GM12878 (cell line): ENCODE results near the gene DCPS. TPM values are rescaled to one million over a fixed set of nuclear protein-coding genes. Genes with fewer than 3 reads are reported as not detected.

ENCODE experiments used
- polyA plus RNA-seq, 11 experiments: library from polyadenylated mRNA; depleted of rRNA in 4 of 11; unstranded in 6 of 11; stranded (reverse) in 5 of 11; fragments of >200 nt; fragmentation: Nextera tagmentation in 4 of 11; fragmentation: Illumina TruSeq in 1 of 11; extraction: Ambion mirVana in 4 of 11; extraction: Trizol in 1 of 11; gene quantifications; 1 replicate in 1 of 11; 2 replicates in 10 of 11; pipeline versions ENCODE4 v1.2.1 to v1.2.3, GENCODE V29; 2011 to 2016; ENCODE audit warnings: inconsistent platforms in 2 of 11, missing spikeins in 2 of 11, low read depth in 1 of 11
- small RNA-seq: library from RNA; depleted of rRNA; stranded (forward); fragments of <200 nt; gene quantifications from one replicate; pipeline ENCODE3, GENCODE V24; 2014
- total RNA-seq, 4 experiments: library from RNA; depleted of rRNA in 3 of 4; stranded (reverse); fragments of >200 nt in 3 of 4; fragmentation: Illumina TruSeq in 1 of 4; extraction: Trizol in 1 of 4; gene quantifications; 2 replicates each; pipeline versions ENCODE4 v1.2.1 to v1.2.3, GENCODE V29; 2013 to 2021

The DCPS gene
- total and polyA plus RNA-seq, 10 of the 15 experiments (the other 5 are each of a cell fraction or from before 2014, with no cell fraction given) = 23.5 to 101 (median 67.4) TPM

Small RNA genes within 50 kb of the gene (small RNA-seq; reads per million reads assigned to genes)
- not detected for gene AP001318.3

Other genes starting within 250 kb of the DCPS start
- gene CDON, start 241.2 kb upstream of the DCPS start, total RNA-seq (2014; rRNA removed) = 0.23 and 0.38 TPM in 2 replicates
- gene CDON, start 241.2 kb upstream of the DCPS start, total RNA-seq (2014; rRNA removed; fragmentation: Illumina TruSeq; extraction: Trizol) = 0.28 and 0.45 TPM in 2 replicates
- 0.21 and 0.46 TPM in 2 replicates for gene CDON, start 241.2 kb upstream of the DCPS start, total RNA-seq (2021)
- 3.2 and 4.2 TPM in 2 replicates for gene CDON, start 241.2 kb upstream of the DCPS start, polyA plus RNA-seq (2011; rRNA removed)
- gene CDON, start 241.2 kb upstream of the DCPS start, polyA plus RNA-seq (2014; fragmentation: Illumina TruSeq; extraction: Trizol) = 0.40 and 0.79 TPM in 2 replicates
- gene CDON, start 241.2 kb upstream of the DCPS start, polyA plus RNA-seq (2014; fragmentation: Nextera tagmentation; extraction: Ambion mirVana) = under 1 TPM; 0.07 to 0.21 TPM
- gene CDON, start 241.2 kb upstream of the DCPS start, polyA plus RNA-seq (2014; rRNA removed) = 0.27 and 0.31 TPM in 2 replicates
- under 1 TPM; 0.32 to 0.83 TPM for gene CDON, start 241.2 kb upstream of the DCPS start, polyA plus RNA-seq (2016; fragmentation: Nextera tagmentation; extraction: Ambion mirVana)
- 30.6 and 31.0 TPM in 2 replicates for gene RPUSD4, start 92.4 kb upstream of the DCPS start, total RNA-seq (2014; rRNA removed)
- gene RPUSD4, start 92.4 kb upstream of the DCPS start, total RNA-seq (2014; rRNA removed; fragmentation: Illumina TruSeq; extraction: Trizol) = 29.6 and 32.5 TPM in 2 replicates
- gene RPUSD4, start 92.4 kb upstream of the DCPS start, total RNA-seq (2021) = 40.6 and 46.8 TPM in 2 replicates
- gene RPUSD4, start 92.4 kb upstream of the DCPS start, polyA plus RNA-seq (2011; rRNA removed) = 40.3 and 47.6 TPM in 2 replicates
- gene RPUSD4, start 92.4 kb upstream of the DCPS start, polyA plus RNA-seq (2014; fragmentation: Illumina TruSeq; extraction: Trizol) = 30.7 and 34.4 TPM in 2 replicates
- gene RPUSD4, start 92.4 kb upstream of the DCPS start, polyA plus RNA-seq (2014; fragmentation: Nextera tagmentation; extraction: Ambion mirVana) = 10 to 100 TPM; 24.5 to 25.9 TPM
- gene RPUSD4, start 92.4 kb upstream of the DCPS start, polyA plus RNA-seq (2014; rRNA removed) = 38.7 and 43.7 TPM in 2 replicates
- gene RPUSD4, start 92.4 kb upstream of the DCPS start, polyA plus RNA-seq (2016; fragmentation: Nextera tagmentation; extraction: Ambion mirVana) = 10 to 100 TPM; 28.8 to 29.0 TPM
- gene FAM118B, start 92.3 kb upstream of the DCPS start, total RNA-seq (2014; rRNA removed) = 13.8 and 14.5 TPM in 2 replicates
- 16.5 and 16.6 TPM in 2 replicates for gene FAM118B, start 92.3 kb upstream of the DCPS start, total RNA-seq (2014; rRNA removed; fragmentation: Illumina TruSeq; extraction: Trizol)
- 12.0 and 15.0 TPM in 2 replicates for gene FAM118B, start 92.3 kb upstream of the DCPS start, total RNA-seq (2021)
- gene FAM118B, start 92.3 kb upstream of the DCPS start, polyA plus RNA-seq (2011; rRNA removed) = 16.6 and 18.1 TPM in 2 replicates
- gene FAM118B, start 92.3 kb upstream of the DCPS start, polyA plus RNA-seq (2014; fragmentation: Illumina TruSeq; extraction: Trizol) = 13.8 and 15.0 TPM in 2 replicates
- gene FAM118B, start 92.3 kb upstream of the DCPS start, polyA plus RNA-seq (2014; fragmentation: Nextera tagmentation; extraction: Ambion mirVana) = 10 to 100 TPM; 21.3 to 24.7 TPM
- 12.1 and 12.8 TPM in 2 replicates for gene FAM118B, start 92.3 kb upstream of the DCPS start, polyA plus RNA-seq (2014; rRNA removed)
- 10 to 100 TPM; 29.0 to 29.7 TPM for gene FAM118B, start 92.3 kb upstream of the DCPS start, polyA plus RNA-seq (2016; fragmentation: Nextera tagmentation; extraction: Ambion mirVana)
- gene SRPRA, start 35.2 kb upstream of the DCPS start, total RNA-seq (2014; rRNA removed) = 88.1 and 90.3 TPM in 2 replicates
- gene SRPRA, start 35.2 kb upstream of the DCPS start, total RNA-seq (2014; rRNA removed; fragmentation: Illumina TruSeq; extraction: Trizol) = 71.8 and 75.4 TPM in 2 replicates
- 105 and 114 TPM in 2 replicates for gene SRPRA, start 35.2 kb upstream of the DCPS start, total RNA-seq (2021)
- 51.5 and 89.7 TPM in 2 replicates for gene SRPRA, start 35.2 kb upstream of the DCPS start, polyA plus RNA-seq (2011; rRNA removed)
- 104 and 119 TPM in 2 replicates for gene SRPRA, start 35.2 kb upstream of the DCPS start, polyA plus RNA-seq (2014; fragmentation: Illumina TruSeq; extraction: Trizol)
- gene SRPRA, start 35.2 kb upstream of the DCPS start, polyA plus RNA-seq (2014; fragmentation: Nextera tagmentation; extraction: Ambion mirVana) = 10 to 100 TPM; 29.6 to 50.4 TPM
- 92.2 and 96.0 TPM in 2 replicates for gene SRPRA, start 35.2 kb upstream of the DCPS start, polyA plus RNA-seq (2014; rRNA removed)
- gene SRPRA, start 35.2 kb upstream of the DCPS start, polyA plus RNA-seq (2016; fragmentation: Nextera tagmentation; extraction: Ambion mirVana) = 100 to 1,000 TPM; 119 to 131 TPM
- 36.5 and 37.5 TPM in 2 replicates for gene FOXRED1, start 34.9 kb upstream of the DCPS start, total RNA-seq (2014; rRNA removed)
- 29.0 and 31.4 TPM in 2 replicates for gene FOXRED1, start 34.9 kb upstream of the DCPS start, total RNA-seq (2014; rRNA removed; fragmentation: Illumina TruSeq; extraction: Trizol)
- gene FOXRED1, start 34.9 kb upstream of the DCPS start, total RNA-seq (2021) = 38.2 and 38.3 TPM in 2 replicates
- 27.3 and 37.7 TPM in 2 replicates for gene FOXRED1, start 34.9 kb upstream of the DCPS start, polyA plus RNA-seq (2011; rRNA removed)
- gene FOXRED1, start 34.9 kb upstream of the DCPS start, polyA plus RNA-seq (2014; fragmentation: Illumina TruSeq; extraction: Trizol) = 34.8 and 43.6 TPM in 2 replicates
- gene FOXRED1, start 34.9 kb upstream of the DCPS start, polyA plus RNA-seq (2014; fragmentation: Nextera tagmentation; extraction: Ambion mirVana) = 10 to 100 TPM in 1 of 2 experiments, 1 to 10 TPM in 1; 9.9 to 10.5 TPM
- 49.2 and 51.0 TPM in 2 replicates for gene FOXRED1, start 34.9 kb upstream of the DCPS start, polyA plus RNA-seq (2014; rRNA removed)
- 10 to 100 TPM; 65.7 to 67.7 TPM for gene FOXRED1, start 34.9 kb upstream of the DCPS start, polyA plus RNA-seq (2016; fragmentation: Nextera tagmentation; extraction: Ambion mirVana)
- 3.1 and 4.7 TPM in 2 replicates for gene TIRAP, start 21.0 kb upstream of the DCPS start, total RNA-seq (2014; rRNA removed)
- gene TIRAP, start 21.0 kb upstream of the DCPS start, total RNA-seq (2014; rRNA removed; fragmentation: Illumina TruSeq; extraction: Trizol) = 5.0 and 5.3 TPM in 2 replicates
- gene TIRAP, start 21.0 kb upstream of the DCPS start, total RNA-seq (2021) = 7.4 and 8.0 TPM in 2 replicates
- gene TIRAP, start 21.0 kb upstream of the DCPS start, polyA plus RNA-seq (2011; rRNA removed) = 2.8 and 4.6 TPM in 2 replicates
- gene TIRAP, start 21.0 kb upstream of the DCPS start, polyA plus RNA-seq (2014; fragmentation: Illumina TruSeq; extraction: Trizol) = 7.6 and 9.9 TPM in 2 replicates
- gene TIRAP, start 21.0 kb upstream of the DCPS start, polyA plus RNA-seq (2014; fragmentation: Nextera tagmentation; extraction: Ambion mirVana) = under 1 TPM; 0.76 to 0.88 TPM
- gene TIRAP, start 21.0 kb upstream of the DCPS start, polyA plus RNA-seq (2014; rRNA removed) = 6.8 and 7.1 TPM in 2 replicates
- 1 to 10 TPM; 3.5 to 4.6 TPM for gene TIRAP, start 21.0 kb upstream of the DCPS start, polyA plus RNA-seq (2016; fragmentation: Nextera tagmentation; extraction: Ambion mirVana)
- gene ST3GAL4, start 51.6 kb downstream of the DCPS start, total RNA-seq (2014; rRNA removed) = 7.0 and 7.5 TPM in 2 replicates
- gene ST3GAL4, start 51.6 kb downstream of the DCPS start, total RNA-seq (2014; rRNA removed; fragmentation: Illumina TruSeq; extraction: Trizol) = 3.5 and 3.8 TPM in 2 replicates
- gene ST3GAL4, start 51.6 kb downstream of the DCPS start, total RNA-seq (2021) = 5.4 and 5.6 TPM in 2 replicates
- 2.1 and 4.0 TPM in 2 replicates for gene ST3GAL4, start 51.6 kb downstream of the DCPS start, polyA plus RNA-seq (2011; rRNA removed)
- 3.9 and 8.1 TPM in 2 replicates for gene ST3GAL4, start 51.6 kb downstream of the DCPS start, polyA plus RNA-seq (2014; fragmentation: Illumina TruSeq; extraction: Trizol)
- gene ST3GAL4, start 51.6 kb downstream of the DCPS start, polyA plus RNA-seq (2014; fragmentation: Nextera tagmentation; extraction: Ambion mirVana) = not detected
- gene ST3GAL4, start 51.6 kb downstream of the DCPS start, polyA plus RNA-seq (2014; rRNA removed) = 5.9 TPM in 2 replicates
- 1 to 10 TPM; 7.8 TPM for gene ST3GAL4, start 51.6 kb downstream of the DCPS start, polyA plus RNA-seq (2016; fragmentation: Nextera tagmentation; extraction: Ambion mirVana)